SK-N-SH (cell line): ENCODE results near the gene TUT4. TPM values are rescaled to one million over a fixed set of nuclear protein-coding genes. Genes with fewer than 3 reads are reported as not detected.
A peak's percentile ranks its signal among the peaks of the same experiment; 100 is the strongest.

Experiments used
- CTCF ChIA-PET: fragments of 300-600, 350-600 bp; formaldehyde crosslinking; extraction: SDS; loops from one replicate; lab custom pipeline; 2021; lab: Yijun Ruan, JAX
- POLR2A ChIA-PET: fragments of 350-600 bp; sonication (Branson Sonifier 250); formaldehyde crosslinking; extraction: SDS; loops from one replicate; lab custom pipeline; 2020; ENCODE audit warnings: antibody characterized with exemption, inconsistent platforms; lab: Yijun Ruan, JAX
- DNase-seq: peaks from one replicate; pipeline ENCODE4 v3.0.0; 2012
- H2AFZ ChIP-seq: fragments of 200-600 bp; sonication (generic); 2 replicates; pipeline ENCODE4 v1.8.1; 2016; ENCODE audit warnings: antibody characterized with exemption, mild to moderate bottlenecking, low read depth
- H3F3A ChIP-seq: fragments of 200-600 bp; sonication (generic); replicated peaks from 2 replicates; pipeline ENCODE3; 2016; ENCODE audit warnings: antibody characterized with exemption, mild to moderate bottlenecking; ENCODE audit not compliant: insufficient read depth
- H3K27ac ChIP-seq, 2 experiments: fragments of 200-500 bp in 1 of 2; fragments of 200-600 bp in 1 of 2; sonication (Bioruptor generic) in 1 of 2; sonication (generic), shearing (Covaris generic) in 1 of 2; 2 replicates each; pipeline versions ENCODE4 v1.5.1 to v1.6.1; 2014 to 2016; ENCODE audit warnings: low read depth in 2 of 2, inconsistent platforms in 1 of 2, low read length in 1 of 2, mild to moderate bottlenecking in 1 of 2, mixed read lengths in 1 of 2
- H3K27me3 ChIP-seq: fragments of 200-600 bp; sonication (generic), shearing (Covaris generic); 2 replicates; pipeline ENCODE4 v1.6.1; 2016; ENCODE audit warnings: mixed run types; ENCODE audit not compliant: insufficient read depth
- H3K36me3 ChIP-seq, 2 experiments: fragments of 200-500 bp in 1 of 2; fragments of 200-600 bp in 1 of 2; sonication (Bioruptor generic) in 1 of 2; sonication (generic) in 1 of 2; replicated peaks in 1 of 2; 2 replicates each; pipeline versions ENCODE3 to v1.5.1; 2014 to 2016; ENCODE audit warnings: low read length in 1 of 2, mild to moderate bottlenecking in 1 of 2; ENCODE audit not compliant: insufficient read depth in 2 of 2, control insufficient read depth in 1 of 2
- H3K4me1 ChIP-seq, 2 experiments: fragments of 200-500 bp in 1 of 2; fragments of 200-600 bp in 1 of 2; sonication (Bioruptor generic) in 1 of 2; sonication (generic), shearing (Covaris generic) in 1 of 2; 2 replicates each; pipeline versions ENCODE4 v1.5.1 to v1.6.1; 2014 to 2016; ENCODE audit warnings: low read depth in 1 of 2, low read length in 1 of 2, mixed run types in 1 of 2; ENCODE audit not compliant: insufficient read depth in 2 of 2, control insufficient read depth in 1 of 2
- H3K4me2 ChIP-seq: fragments of 200-600 bp; sonication (generic), shearing (Covaris generic); 2 replicates; pipeline ENCODE4 v1.6.1; 2017; ENCODE audit warnings: mixed run types
- H3K4me3 ChIP-seq, 2 experiments: fragments of 200-500 bp in 1 of 2; fragments of 200-600 bp in 1 of 2; sonication (Bioruptor generic) in 1 of 2; sonication (generic), shearing (Covaris generic) in 1 of 2; 2 replicates each; pipeline versions ENCODE4 v1.5.1 to v1.8.1; 2014 to 2016; ENCODE audit warnings: low read depth in 2 of 2, inconsistent platforms in 1 of 2, low read length in 1 of 2, mild to moderate bottlenecking in 1 of 2, mixed read lengths in 1 of 2, moderate library complexity in 1 of 2
- H3K79me2 ChIP-seq: fragments of 200-600 bp; sonication (generic); 2 replicates; pipeline ENCODE4 v1.8.1; 2017; ENCODE audit warnings: mild to moderate bottlenecking; ENCODE audit not compliant: insufficient read depth
- H3K9ac ChIP-seq: fragments of 200-600 bp; sonication (generic); 2 replicates; pipeline ENCODE4 v1.6.1; 2017; ENCODE audit warnings: mixed run types
- H3K9me2 ChIP-seq: fragments of 200-600 bp; sonication (generic); 2 replicates; pipeline ENCODE4 v1.6.1; 2017; ENCODE audit warnings: mixed run types
- H3K9me3 ChIP-seq: fragments of 200-600 bp; sonication (generic); 2 replicates; pipeline ENCODE4 v1.6.1; 2017; ENCODE audit warnings: mixed run types, mild to moderate bottlenecking, moderate library complexity
- H4K20me1 ChIP-seq: fragments of 200-600 bp; sonication (generic); 2 replicates; pipeline ENCODE4 v1.6.1; 2017; ENCODE audit warnings: mild to moderate bottlenecking, mixed run types; ENCODE audit not compliant: insufficient read depth
- CHD2 ChIP-seq: fragments of 150-350 bp; IDR thresholded peaks from 2 replicates; pipeline ENCODE4 v1.6.1; 2018; ENCODE audit warnings: low read length; ENCODE audit not compliant: partially characterized antibody
- ELF1 ChIP-seq: IDR thresholded peaks from 2 replicates; pipeline ENCODE4 v1.4.0; 2012
- FOXJ3 ChIP-seq: sonication (generic); formaldehyde crosslinking; IDR thresholded peaks from 2 replicates; pipeline ENCODE4 v1.5.1; 2020; ENCODE audit warnings: mild to moderate bottlenecking, missing genetic modification reagents
- FOXM1 ChIP-seq: IDR thresholded peaks from 2 replicates; pipeline ENCODE4 v1.4.0; 2012; ENCODE audit warnings: low read depth, mild to moderate bottlenecking
- MXI1 ChIP-seq: IDR thresholded peaks from 2 replicates; pipeline ENCODE4 v1.6.1; 2012; ENCODE audit warnings: mild to moderate bottlenecking, low read depth, low read length, improper control_type of control experiment
- PBX3 ChIP-seq: IDR thresholded peaks from 2 replicates; pipeline ENCODE4; 2012
- POLR2AphosphoS5 ChIP-seq: IDR thresholded peaks from 2 replicates; pipeline ENCODE4 v1.6.1; 2012; ENCODE audit warnings: low read depth, low read length
- RFX5 ChIP-seq: IDR thresholded peaks from 2 replicates; pipeline ENCODE4 v1.6.1; 2012; ENCODE audit warnings: mild to moderate bottlenecking, improper control_type of control experiment, low read length
- TCF12 ChIP-seq: IDR thresholded peaks from 2 replicates; pipeline ENCODE4 v1.4.0; 2012
- TEAD4 ChIP-seq: IDR thresholded peaks from 2 replicates; pipeline ENCODE4 v1.4.0; 2012; ENCODE audit warnings: mild to moderate bottlenecking, borderline replicate concordance; ENCODE audit not compliant: insufficient read depth
- USF2 ChIP-seq: fragments of 150-350 bp; IDR thresholded peaks from 2 replicates; pipeline ENCODE4 v1.6.1; 2017; ENCODE audit warnings: antibody characterized with exemption, low read length, low read depth, borderline replicate concordance
- YY1 ChIP-seq: IDR thresholded peaks from 2 replicates; pipeline ENCODE4 v1.4.0; 2012; ENCODE audit warnings: low read depth, mild to moderate bottlenecking
- WGBS: methylation state at CpG from one replicate; pipeline ENCODE4 v1.1.6; 2017; ENCODE audit warnings: low lambda C conversion rate; 5-methylcytosine and 5-hydroxymethylcytosine counted together
- polyA plus RNA-seq, 3 experiments: library from polyadenylated mRNA; depleted of rRNA; stranded (reverse); fragments of >200 nt; gene quantifications; 2 replicates each; pipeline ENCODE4 v1.2.3, GENCODE V29; 2012
- TF ChIP-seq, protein P1 (sequence below): IDR thresholded peaks from 2 replicates; pipeline ENCODE4 v1.4.0; 2012; ENCODE audit warnings: low read depth

Gene TUT4
- polyA plus RNA-seq, 1 of the 3 experiments (the other 2 are of a cell fraction) = 28.3 TPM

DNA sequence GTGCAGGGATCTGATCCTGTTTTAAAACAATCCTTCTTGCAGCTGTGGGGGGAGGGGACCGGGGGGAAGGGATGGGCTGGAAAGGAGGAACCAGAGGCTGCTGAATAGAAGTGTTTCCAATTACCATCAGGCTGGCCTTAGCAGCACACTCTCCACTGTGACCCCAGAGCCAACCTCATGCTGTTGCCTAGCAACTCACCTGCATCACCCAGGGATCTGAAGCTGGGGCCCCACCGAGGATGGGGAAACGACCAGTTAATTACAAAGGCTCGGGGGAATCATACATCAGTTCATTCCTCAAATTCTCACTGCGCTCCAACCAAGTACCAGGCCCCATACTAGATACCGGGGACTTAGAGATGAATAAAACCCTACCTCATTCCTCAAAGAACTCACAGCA, 37.4 kb upstream of the TUT4 start:
- no peaks in the 10 kb centered on the region for H3K36me3 ChIP-seq
- no peaks in the 10 kb centered on the region for H3K27me3 ChIP-seq
- H3K9me2 ChIP-seq = no peaks in the 10 kb centered on the region
- no peaks in the 10 kb centered on the region for H4K20me1 ChIP-seq
- no peak for TF ChIP-seq RFX5
- peak; percentile 23 for TF ChIP-seq CHD2
- no peaks in the 10 kb centered on the region for H3K79me2 ChIP-seq
- no peak overlapping the region for H2AFZ ChIP-seq
- no peak overlapping the region for H3K27ac ChIP-seq
- no peaks in the 10 kb centered on the region for H3F3A ChIP-seq
- POLR2A ChIA-PET = no interaction called here
- DNase-seq = peak; percentile 52
- H3K4me2 ChIP-seq = no peak overlapping the region
- peaks cover 0 to 8% of the 10 kb centered on the region in 2 experiments; a peak in 1 of 4 replicates for H3K4me1 ChIP-seq
- H3K4me3 ChIP-seq = no peak overlapping the region
- H3K9me3 ChIP-seq = no peaks in the 10 kb centered on the region
- no peak overlapping the region for H3K9ac ChIP-seq
- WGBS = 51% methylated on average over 6 of the region's 6 CpGs
- CTCF ChIA-PET = interaction anchor here (1.0 kb wide), 1 partner anchor 186 kb away, joined by 4 read pairs; the partner anchor contains the start of genes ORC1 and PRPF38A

DNA sequence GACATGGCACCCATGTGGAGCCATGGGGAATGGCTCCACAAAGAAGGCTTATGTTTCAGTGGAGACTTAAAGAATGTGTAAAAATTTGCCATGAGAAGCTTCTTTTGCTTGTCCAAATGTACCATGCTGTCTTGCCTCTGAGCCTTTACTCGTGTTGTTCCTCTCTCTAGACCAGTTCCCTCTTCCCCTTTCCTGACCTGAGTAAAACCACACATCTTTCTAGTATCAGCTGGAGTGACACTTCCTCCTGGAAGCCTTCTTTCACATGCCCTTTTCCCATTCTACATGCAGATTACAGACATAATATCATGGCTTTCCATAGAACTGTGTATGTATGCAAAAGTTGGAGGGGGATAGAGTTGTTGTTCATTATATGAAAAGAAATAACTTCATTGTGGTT, 35.6 kb upstream of the TUT4 start:
- no peak for DNase-seq
- Histone ChIP-seq H3K9me2 (no peaks in the 10 kb centered on the region), H2AFZ (no peak overlapping the region), H3K79me2 (no peaks in the 10 kb centered on the region), H4K20me1 (no peaks in the 10 kb centered on the region), H3F3A (no peaks in the 10 kb centered on the region), H3K27me3 (no peaks in the 10 kb centered on the region), H3K9ac (no peak overlapping the region), H3K4me2 (no peak overlapping the region), H3K36me3 (no peaks in the 10 kb centered on the region), H3K4me3 (no peak overlapping the region), H3K9me3 (no peaks in the 10 kb centered on the region), H3K4me1 (peaks cover 0 to 8% of the 10 kb centered on the region in 2 experiments; a peak in 1 of 4 replicates), H3K27ac (no peak overlapping the region)
- TF ChIP-seq PBX3 (no peak), POLR2AphosphoS5 (no peak), USF2 (no peak), ELF1 (no peak), YY1 (no peak), TCF12 (no peak), FOXM1 (no peak)
- TF ChIP-seq, protein P1, sequence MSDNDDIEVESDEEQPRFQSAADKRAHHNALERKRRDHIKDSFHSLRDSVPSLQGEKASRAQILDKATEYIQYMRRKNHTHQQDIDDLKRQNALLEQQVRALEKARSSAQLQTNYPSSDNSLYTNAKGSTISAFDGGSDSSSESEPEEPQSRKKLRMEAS = no peak
- POLR2A ChIA-PET = no interaction called here
- WGBS = 45% methylated on average over 1 of the region's 1 CpG
- CTCF ChIA-PET = no interaction called here

- Histone ChIP-seq H3K9me3 (no peaks in the 10 kb centered on the region), H3K9me2 (no peaks in the 10 kb centered on the region), H3K36me3 (no peaks in the 10 kb centered on the region), H3K27ac (no peak overlapping the region), H3K4me1 (peaks cover 0 to 8% of the 10 kb centered on the region in 2 experiments; a peak in 1 of 4 replicates), H3F3A (no peaks in the 10 kb centered on the region), H3K9ac (no peak overlapping the region), H2AFZ (no peak overlapping the region), H3K79me2 (no peaks in the 10 kb centered on the region), H4K20me1 (no peaks in the 10 kb centered on the region), H3K4me2 (no peak overlapping the region), H3K27me3 (no peaks in the 10 kb centered on the region), H3K4me3 (no peak overlapping the region)
- DNase-seq = no peak
- no peak for TF ChIP-seq MXI1
- TF ChIP-seq YY1 = no peak
- TF ChIP-seq FOXJ3 (CRISPR knock-in tag) = no peak
- TF ChIP-seq TEAD4 = no peak
- TF ChIP-seq PBX3 = no peak
- CTCF ChIA-PET = no interaction called here
- POLR2A ChIA-PET = no interaction called here
Observed at GRCh38 chr1:52588027-52588426, 35.1 kb upstream of the TUT4 start.
